Forelimb muscle (tissue), 1 donor: ENCODE results near the gene FRMD4A. TPM values are rescaled to one million over a fixed set of nuclear protein-coding genes. Genes with fewer than 3 reads are reported as not detected.
A peak's percentile ranks its signal among the peaks of the same experiment; 100 is the strongest.
"Not testable (repeated sequence)": the region's sequence is repeated elsewhere in the genome, so short reads cannot be mapped to it uniquely, and the experiment has no call there.

Experiments
- DNase-seq: peaks from one replicate; pipeline ENCODE4 v3.0.0-alpha.2; 2013; ENCODE audit warnings: low read depth
- polyA plus RNA-seq: library from polyadenylated mRNA; unstranded; fragments of 120-200 nt; gene quantifications from one replicate; pipeline ENCODE4 v1.2.1, GENCODE V29; 2013; ENCODE audit not compliant: insufficient read length

Gene FRMD4A
- polyA plus RNA-seq, 1 donor = 36.3 TPM

GRCh38 chr10:14106828-14107227 is 223.9 kb downstream of the FRMD4A start:
- no peak for DNase-seq

- no peak for DNase-seq
Measured at GRCh38 chr10:14102056-14102455, 228.7 kb downstream of the FRMD4A start.

GRCh38 chr10:14099885-14100284 is 230.8 kb downstream of the FRMD4A start:
- DNase-seq = no peak

GRCh38 chr10:14093730-14094484 is 236.8 kb downstream of the FRMD4A start:
- DNase-seq = peak; percentile 20

DNA sequence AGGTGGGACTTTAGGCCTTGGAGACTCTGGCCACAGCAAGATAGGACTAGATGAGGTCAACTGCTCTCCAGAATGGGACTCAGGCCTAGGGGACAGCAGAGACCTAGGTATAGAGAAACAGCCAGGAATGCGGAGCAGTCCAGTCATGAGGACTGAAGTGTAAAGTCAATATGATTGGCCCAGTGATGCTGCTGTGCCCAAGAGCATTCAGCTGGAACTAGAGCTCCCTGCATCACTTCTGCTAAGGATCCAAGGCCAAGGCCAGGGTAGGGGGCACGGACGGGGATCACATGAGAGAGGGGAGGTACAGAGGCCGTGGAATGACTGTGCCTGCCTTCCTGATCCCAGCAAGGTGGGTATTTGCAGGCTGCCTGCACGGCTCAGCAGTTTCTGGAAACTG is 237.9 kb downstream of the FRMD4A start:
- no peak for DNase-seq

- DNase-seq = no peak
Measured at GRCh38 chr10:14089556-14090292, 241.0 kb downstream of the FRMD4A start.

GRCh38 chr10:14087566-14087965 is 243.2 kb downstream of the FRMD4A start:
- DNase-seq = no peak

- no peak for DNase-seq
Measured at GRCh38 chr10:14086596-14086995, 244.1 kb downstream of the FRMD4A start.

- DNase-seq = no peak
Measured at GRCh38 chr10:14084875-14085274, 245.8 kb downstream of the FRMD4A start.

DNA sequence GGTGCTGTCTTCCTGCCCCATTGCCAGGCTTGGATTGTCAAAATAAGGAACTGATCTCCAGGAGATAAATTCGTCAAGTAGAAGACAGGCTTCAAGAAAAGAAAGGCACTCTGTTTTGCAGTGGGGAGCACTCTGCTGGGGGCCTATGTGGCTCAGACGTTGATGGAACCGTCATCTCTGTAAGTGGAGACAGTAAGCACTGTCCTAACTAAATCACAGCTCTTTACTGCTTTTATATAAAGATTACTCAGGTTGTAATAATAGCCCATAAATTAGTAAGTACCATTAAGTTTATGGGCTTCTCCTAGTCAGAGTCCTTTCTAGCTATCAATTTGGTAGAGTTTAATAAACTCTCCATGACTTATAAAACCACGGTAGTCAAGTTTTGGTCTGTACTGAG is 249.9 kb downstream of the FRMD4A start:
- no peak for DNase-seq

DNA sequence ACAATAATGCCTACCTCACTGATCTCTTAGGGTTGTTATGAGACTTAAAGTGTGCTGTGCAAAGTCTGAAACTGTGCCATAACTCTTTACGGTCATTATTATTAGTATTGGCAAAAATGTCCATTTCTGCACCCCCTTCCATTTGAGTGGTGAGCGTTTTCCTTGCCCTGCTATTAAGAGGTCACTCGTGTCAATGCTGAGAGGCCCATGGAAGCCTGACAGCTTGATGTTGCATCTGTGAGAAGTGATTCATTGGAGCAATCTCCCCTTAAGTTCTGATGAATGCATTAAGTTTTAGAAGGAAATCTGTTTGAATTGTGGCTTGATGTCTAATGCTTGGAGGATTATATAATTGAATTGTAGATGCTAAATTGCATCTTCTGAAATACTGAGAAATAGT is 253.3 kb downstream of the FRMD4A start:
- no peak for DNase-seq

DNA sequence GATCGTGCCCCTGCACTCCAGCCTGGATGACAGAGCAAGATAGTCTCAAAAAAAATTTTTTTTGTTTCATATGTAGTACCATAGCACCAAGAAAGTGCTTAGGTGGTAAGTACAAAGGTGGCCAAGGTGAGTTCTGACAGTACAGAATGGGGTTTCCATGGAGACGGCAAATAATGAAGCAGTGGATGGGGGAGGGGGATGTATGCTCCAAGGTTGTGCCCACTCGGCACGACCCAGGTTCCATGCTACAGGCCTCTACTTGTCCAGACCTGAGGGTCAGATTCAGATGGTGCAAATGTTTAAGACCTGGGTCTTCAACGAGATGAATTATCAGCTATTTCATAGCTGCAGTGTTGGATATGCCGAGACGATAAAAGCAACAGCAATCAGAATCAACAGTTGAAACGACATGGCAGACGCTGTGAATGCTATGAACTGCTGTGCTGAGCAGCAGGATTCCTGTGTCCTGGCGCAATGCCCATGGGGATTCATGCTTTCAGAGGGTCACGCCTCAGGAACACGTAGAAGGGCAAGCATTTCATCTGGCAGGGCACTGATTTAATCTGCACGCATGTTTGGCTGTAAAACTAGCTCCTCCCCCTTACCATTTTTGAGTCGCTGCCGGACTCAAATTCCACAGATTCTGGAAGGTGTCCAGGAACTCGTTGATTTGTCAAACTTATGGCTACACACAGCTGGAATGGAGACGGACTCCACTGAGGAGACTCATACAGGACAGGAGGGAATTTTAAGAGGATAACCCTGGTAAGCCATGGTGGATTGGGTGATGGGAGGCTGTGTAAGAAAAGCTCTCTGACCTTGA is 256.5 kb downstream of the FRMD4A start:
- peak; percentile 78 for DNase-seq

DNA sequence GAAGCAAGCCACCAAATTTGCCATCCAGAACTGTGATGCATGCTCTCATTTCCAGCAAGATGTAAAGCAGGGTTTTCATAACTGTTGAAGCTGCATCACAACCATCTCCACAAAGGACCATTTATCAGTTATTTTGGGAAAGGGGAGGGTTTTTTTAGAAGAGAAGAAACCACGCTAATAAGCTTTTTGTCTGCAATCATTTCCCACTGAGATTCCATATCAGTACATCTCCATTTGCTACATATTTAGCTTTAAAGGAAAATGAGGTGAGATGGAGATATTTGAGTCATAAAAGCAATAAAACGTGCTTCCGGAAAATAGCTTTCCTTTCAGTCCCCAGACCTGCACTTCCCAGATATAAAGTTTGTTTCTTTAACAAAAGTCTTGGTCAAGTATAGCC is 258.2 kb downstream of the FRMD4A start:
- no peak for DNase-seq

- no peak for DNase-seq
Measured at GRCh38 chr10:14071956-14072355, 258.8 kb downstream of the FRMD4A start.

DNA sequence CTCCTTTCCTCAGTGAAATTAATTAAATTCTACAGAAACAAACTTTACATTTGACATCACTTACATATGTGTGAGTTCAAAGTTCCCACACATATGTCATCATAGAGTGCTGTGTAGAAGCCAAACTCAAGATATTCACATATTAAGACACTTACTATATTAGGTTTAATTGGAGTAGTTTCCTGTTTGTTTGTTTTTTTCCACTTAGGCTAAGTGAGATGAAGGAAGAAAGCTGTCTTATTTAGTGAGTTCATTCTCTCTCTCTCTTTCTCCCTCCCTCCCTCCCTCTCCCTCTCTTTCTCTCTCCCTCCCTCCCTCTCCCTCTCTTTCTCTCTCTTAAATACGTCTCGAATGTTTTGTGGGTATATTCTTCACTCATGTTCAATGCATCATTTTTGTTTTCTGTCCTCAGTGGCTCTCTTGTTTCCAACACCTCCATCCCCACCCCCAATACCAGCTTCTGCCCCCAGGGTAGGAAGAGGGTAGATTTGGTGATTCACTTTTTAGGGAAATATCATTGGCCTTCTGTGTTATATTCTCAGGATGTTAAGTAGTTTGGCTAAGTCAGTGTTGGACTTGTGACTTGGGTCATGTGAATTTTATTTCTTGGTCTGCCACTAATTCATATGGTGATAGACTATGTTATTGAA is 262.0 kb downstream of the FRMD4A start:
- no peak for DNase-seq

DNA sequence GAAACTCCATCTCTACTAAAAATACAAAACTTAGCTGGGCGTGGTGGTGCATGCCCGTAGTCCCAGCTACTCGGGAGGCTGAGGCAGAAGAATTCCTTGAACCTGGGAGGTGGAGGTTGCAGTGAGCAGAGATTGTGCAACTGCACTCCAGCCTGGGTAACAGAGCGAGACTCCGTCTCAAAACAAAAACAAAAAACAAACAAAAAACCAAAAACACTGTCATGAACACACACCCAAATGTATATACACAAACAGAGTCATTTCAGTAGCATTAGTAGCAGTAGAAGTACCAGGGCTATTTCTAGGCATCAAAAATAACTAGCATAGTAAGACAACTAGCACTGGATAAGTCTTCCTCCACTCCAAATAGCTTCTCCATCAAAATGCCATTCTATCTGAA is 263.1 kb downstream of the FRMD4A start:
- DNase-seq = not testable (repeated sequence)

GRCh38 chr10:14066106-14066505 is 264.6 kb downstream of the FRMD4A start:
- no peak for DNase-seq

DNA sequence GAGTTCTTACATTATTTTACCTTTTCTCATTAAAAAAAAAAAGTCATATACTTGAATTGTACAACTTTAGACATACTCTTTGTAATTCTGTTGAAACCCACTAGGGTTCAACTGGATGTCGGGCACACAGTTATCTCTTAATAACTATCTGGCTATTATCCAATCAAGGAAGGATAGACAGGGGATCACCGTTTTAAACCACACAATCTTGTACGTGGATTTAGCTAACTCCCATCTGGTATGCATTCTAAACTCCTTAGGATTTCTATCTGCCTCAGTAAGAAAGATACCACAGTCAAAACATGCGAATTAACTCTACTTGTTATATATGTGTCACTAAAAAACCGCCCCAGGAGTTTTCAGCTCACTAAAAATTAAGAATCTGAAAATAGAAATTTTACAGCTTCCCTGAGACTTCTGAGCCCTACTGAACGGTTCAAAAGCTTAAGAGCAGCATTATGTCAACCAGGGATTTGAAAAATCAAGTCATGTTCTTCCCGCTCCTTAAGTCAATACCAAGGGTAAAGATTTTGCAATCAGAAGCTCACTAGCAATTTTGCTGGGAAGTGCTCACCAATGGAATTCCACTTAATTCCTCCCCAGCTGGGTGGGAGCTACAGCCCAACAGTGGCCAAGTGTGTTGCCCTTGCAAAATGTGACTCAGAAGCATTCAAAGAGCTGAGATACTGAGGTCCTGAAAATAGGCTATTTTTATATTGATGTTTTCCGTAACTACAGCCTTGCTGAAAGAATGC is 267.0 kb downstream of the FRMD4A start:
- no peak for DNase-seq

GRCh38 chr10:14062528-14063260 is 268.0 kb downstream of the FRMD4A start:
- no peak for DNase-seq

GRCh38 chr10:14060320-14061070 is 270.2 kb downstream of the FRMD4A start:
- DNase-seq = no peak
